Fibroblast of the aortic adventitia (primary cell): Measurements from ENCODE around the gene ATP6V1E1. TPM values are rescaled to one million over a fixed set of nuclear protein-coding genes. Genes with fewer than 3 reads are reported as not detected.
A peak's percentile ranks its signal among the peaks of the same experiment; 100 is the strongest.

Experiments
- DNase-seq: peaks from one replicate; pipeline ENCODE4 v3.0.0-alpha.2; 2010; ENCODE audit warnings: low read depth
- H3K4me3 ChIP-seq: 2 replicates; pipeline ENCODE4 v1.5.1; 2011; ENCODE audit warnings: low read depth, mild to moderate bottlenecking, control low read depth, low read length, moderate library complexity
- CTCF ChIP-seq: IDR thresholded peaks from 2 replicates; pipeline ENCODE4 v1.5.1; 2011; ENCODE audit warnings: mild to moderate bottlenecking, low read length, control low read depth, inconsistent platforms; ENCODE audit not compliant: insufficient read depth
- total RNA-seq: library from RNA; depleted of rRNA; stranded (reverse); fragments of >200 nt; gene quantifications from 2 replicates; pipeline ENCODE4 v1.2.3, GENCODE V29; 2012; ENCODE audit warnings: low replicate concordance

The ATP6V1E1 gene
- total RNA-seq, 1 donor = 115 TPM

GRCh38 chr22:17563936-17564391, 64.6 kb downstream of the ATP6V1E1 start:
- TF ChIP-seq CTCF = peak; percentile 7
- DNase-seq = peak; percentile 73
- H3K4me3 ChIP-seq = no peak overlapping the region

GRCh38 chr22:17562906-17563870, 65.4 kb downstream of the ATP6V1E1 start, which contains the start of gene SLC25A18:
Gene SLC25A18 (plus strand): TSS chr22:17563498. CDS start chr22:17579945, 16,447 bp downstream.
- H3K4me3 ChIP-seq = no peak within 1 kb of the TSS
- no peak for TF ChIP-seq CTCF
- no peak for DNase-seq

- no peak for TF ChIP-seq CTCF
- H3K4me3 ChIP-seq = no peak overlapping the region
- no peak for DNase-seq
Measured at GRCh38 chr22:17559188-17559587, 69.4 kb downstream of the ATP6V1E1 start.

GRCh38 chr22:17554814-17555213, 73.7 kb downstream of the ATP6V1E1 start:
- DNase-seq = no peak
- no peak overlapping the region for H3K4me3 ChIP-seq
- TF ChIP-seq CTCF = no peak

GRCh38 chr22:17552737-17553136, 75.8 kb downstream of the ATP6V1E1 start:
- H3K4me3 ChIP-seq = no peak overlapping the region
- DNase-seq = no peak
- no peak for TF ChIP-seq CTCF

GRCh38 chr22:17549655-17550054, 78.9 kb downstream of the ATP6V1E1 start:
- DNase-seq = no peak
- TF ChIP-seq CTCF = no peak
- H3K4me3 ChIP-seq = no peak overlapping the region
